Measurements from ENCODE around the gene DMBX1. TPM values are rescaled to one million over a fixed set of nuclear protein-coding genes. Genes with fewer than 3 reads are reported as not detected.

The DMBX1 gene
- total RNA-seq, 2 experiments from 2014 or later = 0.15 TPM; not detected in 1

DNA sequence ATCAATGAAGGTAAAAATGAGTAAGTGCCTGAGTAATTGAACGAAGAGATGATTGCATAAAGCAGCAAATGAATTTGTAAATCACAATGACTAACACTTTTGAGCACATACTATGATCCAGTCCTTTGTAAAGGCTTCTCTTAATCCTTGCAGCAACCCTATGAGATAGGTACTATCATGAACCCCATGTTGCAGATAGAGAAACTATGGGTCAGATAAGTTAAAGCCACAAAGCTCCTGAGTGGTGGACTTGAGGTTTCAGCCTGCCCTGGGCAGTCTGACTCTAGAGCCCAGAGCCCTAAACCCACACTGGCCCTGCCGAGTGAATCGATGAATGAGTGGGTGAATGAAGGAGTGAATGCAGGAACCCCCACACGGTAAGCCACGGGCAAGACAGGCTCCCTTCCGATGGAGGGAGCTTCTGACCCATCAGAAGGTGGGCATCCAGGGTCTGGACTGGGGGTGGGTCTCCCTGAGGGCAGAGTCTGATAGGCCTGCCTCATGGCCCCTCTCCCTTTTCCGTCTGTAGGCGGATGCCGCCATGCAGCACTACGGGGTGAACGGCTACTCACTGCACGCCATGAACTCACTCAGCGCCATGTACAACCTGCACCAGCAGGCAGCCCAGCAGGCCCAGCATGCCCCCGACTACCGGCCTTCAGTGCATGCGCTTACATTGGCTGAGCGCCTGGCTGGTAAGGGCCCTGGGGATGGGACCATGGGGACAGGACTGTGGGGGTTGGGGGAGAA lies 17.0 kb downstream of the DMBX1 start:
- CTCF ChIA-PET = interaction anchor here (1.3 kb wide), 1 partner anchor 19 kb away, joined by 4 read pairs; no protein-coding TSS in a partner anchor
- Mint-ChIP-seq H3K4me3 (no peak overlapping the region), H3K27me3 (peaks cover 21% of the 10 kb centered on the region), H3K36me3 (no peaks in the 10 kb centered on the region), H3K4me1 (no peaks in the 10 kb centered on the region), H3K27ac (no peak overlapping the region), H3K9me3 (ENCODE audit: low read depth) (no peaks in the 10 kb centered on the region)
- ATAC-seq = no peak
- no peak for DNase-seq

DNA sequence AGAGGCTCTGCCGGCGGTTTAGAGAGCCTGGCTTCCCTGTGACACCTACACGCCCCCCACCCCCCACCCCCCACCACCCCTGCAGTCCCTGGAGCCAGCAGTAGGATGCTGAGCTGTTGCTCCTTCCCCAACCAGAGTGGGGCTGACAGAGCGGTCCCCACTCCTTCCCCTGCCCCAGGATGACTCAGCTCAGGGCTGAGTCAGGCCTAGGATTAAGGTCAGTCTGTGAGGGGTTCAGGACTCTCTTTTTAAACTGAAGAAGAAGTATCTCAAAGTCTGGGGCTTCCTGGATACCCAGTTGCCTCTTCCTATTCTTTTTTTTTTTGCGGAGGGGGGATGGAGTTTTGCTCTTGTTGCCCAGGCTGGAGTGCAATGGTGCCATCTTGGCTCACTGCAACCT lies 19.1 kb downstream of the DMBX1 start:
- no peaks in the 10 kb centered on the region for H3K36me3 Mint-ChIP-seq
- no peaks in the 10 kb centered on the region for H3K9me3 Mint-ChIP-seq (ENCODE audit: low read depth)
- H3K27ac Mint-ChIP-seq = no peak overlapping the region
- H3K27me3 Mint-ChIP-seq = peaks cover 10% of the 10 kb centered on the region
- DNase-seq (no peak), ATAC-seq (no peak)
- H3K4me3 Mint-ChIP-seq = no peak overlapping the region
- peaks cover 8% of the 10 kb centered on the region for H3K4me1 Mint-ChIP-seq
- CTCF ChIA-PET = no interaction called here

DNA sequence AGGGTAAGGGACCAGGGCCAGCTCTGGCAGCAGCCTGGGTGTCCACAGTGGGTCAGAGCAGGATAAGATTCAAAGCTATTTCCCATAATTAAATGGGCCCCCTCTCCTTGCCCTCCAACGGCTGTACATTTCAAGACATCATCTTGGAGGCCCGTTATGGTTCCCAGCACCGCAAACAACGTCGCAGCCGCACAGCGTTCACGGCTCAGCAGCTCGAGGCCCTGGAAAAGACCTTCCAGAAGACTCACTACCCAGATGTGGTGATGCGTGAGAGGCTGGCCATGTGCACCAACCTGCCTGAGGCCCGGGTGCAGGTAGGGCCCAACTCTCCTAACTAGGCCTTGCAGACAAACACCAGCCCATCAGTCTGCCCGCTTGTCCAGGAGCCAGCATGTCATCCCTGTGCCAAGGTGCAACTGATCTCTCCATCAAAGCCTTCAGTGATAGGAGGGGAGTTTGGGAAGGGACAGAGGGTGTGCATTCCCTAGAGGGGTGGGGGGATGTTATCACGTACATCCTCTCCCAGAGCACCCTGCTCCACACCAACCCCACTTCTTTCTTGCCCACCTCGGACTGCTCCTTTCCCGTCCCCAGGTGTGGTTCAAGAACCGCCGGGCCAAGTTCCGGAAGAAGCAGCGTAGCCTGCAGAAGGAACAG lies 20.8 kb downstream of the DMBX1 start:
- peaks cover 14% of the 10 kb centered on the region for H3K27me3 Mint-ChIP-seq
- CTCF ChIA-PET = interaction anchor here (1.2 kb wide), 1 partner anchor 33 kb away, joined by 3 read pairs; no protein-coding TSS in a partner anchor
- no peak overlapping the region for H3K27ac Mint-ChIP-seq

DNA sequence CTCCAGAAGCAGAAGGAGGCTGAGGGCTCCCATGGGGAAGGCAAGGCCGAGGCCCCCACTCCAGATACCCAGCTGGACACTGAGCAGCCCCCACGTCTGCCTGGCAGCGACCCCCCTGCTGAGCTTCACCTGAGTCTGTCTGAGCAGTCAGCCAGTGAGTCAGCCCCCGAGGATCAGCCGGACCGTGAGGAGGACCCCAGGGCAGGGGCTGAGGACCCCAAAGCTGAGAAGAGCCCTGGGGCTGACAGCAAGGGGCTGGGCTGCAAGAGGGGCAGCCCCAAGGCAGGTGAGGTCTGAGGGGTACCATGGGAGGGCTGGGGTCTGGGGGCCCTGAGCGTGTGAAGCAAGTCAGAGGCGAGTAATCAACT lies 21.3 kb downstream of the DMBX1 start:
- Mint-ChIP-seq H3K4me3 (no peak overlapping the region), H3K9me3 (ENCODE audit: low read depth) (no peaks in the 10 kb centered on the region), H3K27ac (no peak overlapping the region), H3K36me3 (no peaks in the 10 kb centered on the region), H3K4me1 (peaks cover 8% of the 10 kb centered on the region), H3K27me3 (peaks cover 17% of the 10 kb centered on the region)
- no peak for DNase-seq
- ATAC-seq = no peak
- CTCF ChIA-PET = interaction anchor here (1.2 kb wide), 1 partner anchor 33 kb away, joined by 3 read pairs; no protein-coding TSS in a partner anchor

More for the DNA sequence above, 20.8 kb downstream of the DMBX1 start:
- peaks cover 8% of the 10 kb centered on the region for H3K4me1 Mint-ChIP-seq
- no peaks in the 10 kb centered on the region for H3K9me3 Mint-ChIP-seq (ENCODE audit: low read depth)
- H3K4me3 Mint-ChIP-seq = no peak overlapping the region
- ATAC-seq (no peak), DNase-seq (no peak)
- no peaks in the 10 kb centered on the region for H3K36me3 Mint-ChIP-seq

DNA sequence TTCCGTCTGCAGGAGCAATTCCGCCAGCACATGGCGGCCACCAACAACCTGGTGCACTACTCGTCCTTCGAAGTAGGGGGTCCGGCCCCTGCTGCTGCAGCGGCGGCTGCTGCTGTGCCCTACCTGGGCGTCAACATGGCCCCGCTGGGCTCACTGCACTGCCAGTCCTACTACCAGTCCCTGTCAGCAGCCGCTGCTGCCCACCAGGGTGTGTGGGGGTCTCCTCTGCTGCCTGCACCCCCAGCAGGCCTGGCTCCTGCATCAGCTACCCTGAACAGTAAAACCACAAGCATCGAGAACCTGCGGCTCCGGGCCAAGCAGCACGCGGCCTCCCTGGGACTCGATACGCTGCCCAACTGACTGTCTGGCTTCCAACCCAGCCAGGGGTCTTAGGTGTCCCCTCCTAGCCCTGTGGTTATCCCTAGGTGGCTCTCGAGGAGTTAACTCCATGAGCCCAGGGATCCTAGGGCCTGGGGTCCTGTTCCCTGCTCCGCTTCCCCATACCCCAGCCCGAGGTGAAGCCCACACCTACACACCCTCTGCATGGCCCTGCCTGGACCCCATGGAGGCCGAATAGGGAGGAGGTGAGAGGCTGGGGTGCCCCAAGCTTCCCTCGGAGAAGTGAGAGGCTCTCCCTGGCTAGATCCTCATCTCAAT lies 22.6 kb downstream of the DMBX1 start:
- Mint-ChIP-seq H3K27me3 (peaks cover 29% of the 10 kb centered on the region), H3K9me3 (ENCODE audit: low read depth) (no peaks in the 10 kb centered on the region), H3K4me3 (no peak overlapping the region), H3K36me3 (no peaks in the 10 kb centered on the region), H3K27ac (no peak overlapping the region), H3K4me1 (peaks cover 8% of the 10 kb centered on the region)
- CTCF ChIA-PET = no interaction called here
- DNase-seq (no peak), ATAC-seq (no peak)

DNA sequence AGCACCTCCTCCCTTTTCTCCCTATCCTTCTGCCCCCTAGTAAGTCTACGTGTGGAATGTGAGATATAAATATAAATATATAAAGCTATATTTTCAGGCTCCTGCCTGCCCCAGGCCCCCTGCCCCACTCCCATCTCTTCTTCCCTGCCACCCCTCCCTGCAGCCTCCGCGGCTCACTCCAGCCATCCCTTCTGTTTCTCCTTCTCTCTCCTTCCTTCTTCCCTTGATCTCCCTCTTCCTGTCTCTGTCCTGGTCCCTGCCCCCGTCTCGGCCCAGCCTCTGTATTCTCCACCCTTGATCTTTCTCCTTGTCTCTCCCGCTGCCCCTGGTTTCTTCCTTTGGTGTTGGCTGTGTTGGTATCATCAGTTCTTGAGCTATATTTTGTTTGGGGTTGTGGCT lies 23.2 kb downstream of the DMBX1 start:
- CTCF ChIA-PET = interaction anchor here (0.9 to 1.2 kb wide), 2 partner anchors 15 to 60 kb away, joined by 3 read pairs; no protein-coding TSS in a partner anchor
- DNase-seq = no peak
- Mint-ChIP-seq H3K36me3 (no peaks in the 10 kb centered on the region), H3K27me3 (peaks cover 35% of the 10 kb centered on the region), H3K9me3 (ENCODE audit: low read depth) (no peaks in the 10 kb centered on the region), H3K27ac (no peak overlapping the region), H3K4me1 (peaks cover 8% of the 10 kb centered on the region), H3K4me3 (no peak overlapping the region)
- no peak for ATAC-seq

DNA sequence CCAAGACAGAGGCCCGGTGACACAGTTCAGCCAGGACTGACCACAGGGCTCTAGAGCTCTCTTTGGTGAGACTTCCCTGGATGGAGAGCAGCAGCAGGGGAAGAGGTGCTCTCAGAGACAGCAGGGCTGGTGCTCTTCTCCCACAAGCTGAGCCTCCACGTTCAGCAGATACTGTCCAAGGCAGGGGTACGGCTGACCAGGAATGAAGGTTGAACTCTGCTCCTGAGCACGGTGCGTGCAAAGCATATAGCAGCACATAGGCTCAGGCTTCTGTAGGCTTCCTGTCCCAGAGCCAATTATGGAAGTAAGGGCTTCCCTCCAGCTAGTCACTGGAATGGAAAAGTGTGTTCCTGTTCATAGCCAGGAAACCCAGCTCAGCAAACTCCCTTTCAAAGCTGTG lies 23.9 kb downstream of the DMBX1 start:
- Mint-ChIP-seq H3K36me3 (no peaks in the 10 kb centered on the region), H3K27ac (no peak overlapping the region), H3K9me3 (ENCODE audit: low read depth) (no peaks in the 10 kb centered on the region), H3K27me3 (peaks cover 42% of the 10 kb centered on the region), H3K4me3 (no peak overlapping the region), H3K4me1 (peaks cover 8% of the 10 kb centered on the region)
- DNase-seq = no peak
- ATAC-seq = no peak
- CTCF ChIA-PET = interaction anchor here (0.9 to 1.2 kb wide), 2 partner anchors 14 to 61 kb away, joined by 3 read pairs; no protein-coding TSS in a partner anchor

DNA sequence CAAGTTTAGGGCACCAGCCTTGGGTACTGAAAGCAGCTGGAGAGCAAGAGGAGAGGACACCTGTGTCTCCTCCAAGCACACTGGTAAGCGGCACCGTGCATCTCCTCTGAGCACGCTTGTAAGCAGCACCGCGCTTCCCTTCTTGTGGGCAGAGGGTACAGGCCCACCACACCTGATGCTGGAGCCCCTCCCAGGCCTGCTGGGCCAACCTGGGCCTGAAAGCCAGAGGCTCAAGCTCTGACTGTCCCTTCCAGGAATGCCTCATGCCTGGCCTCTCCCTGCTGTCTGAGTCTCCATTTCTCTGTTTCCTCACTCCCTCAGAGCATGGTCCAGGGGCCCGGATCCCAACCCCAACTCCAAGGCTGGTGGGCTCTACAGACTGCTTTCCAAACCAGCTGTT lies 25.9 kb downstream of the DMBX1 start:
- H3K27ac Mint-ChIP-seq = no peak overlapping the region
- CTCF ChIA-PET = interaction anchor here (1.3 to 2.8 kb wide), 2 partner anchors 11 to 70 kb away, joined by 6 to 12 read pairs; no protein-coding TSS in a partner anchor
- H3K9me3 Mint-ChIP-seq (ENCODE audit: low read depth) = no peaks in the 10 kb centered on the region
- no peak overlapping the region for H3K4me3 Mint-ChIP-seq
- DNase-seq = no peak
- no peaks in the 10 kb centered on the region for H3K36me3 Mint-ChIP-seq
- H3K27me3 Mint-ChIP-seq = peaks cover 43% of the 10 kb centered on the region
- ATAC-seq = no peak
- peaks cover 8% of the 10 kb centered on the region for H3K4me1 Mint-ChIP-seq

DNA sequence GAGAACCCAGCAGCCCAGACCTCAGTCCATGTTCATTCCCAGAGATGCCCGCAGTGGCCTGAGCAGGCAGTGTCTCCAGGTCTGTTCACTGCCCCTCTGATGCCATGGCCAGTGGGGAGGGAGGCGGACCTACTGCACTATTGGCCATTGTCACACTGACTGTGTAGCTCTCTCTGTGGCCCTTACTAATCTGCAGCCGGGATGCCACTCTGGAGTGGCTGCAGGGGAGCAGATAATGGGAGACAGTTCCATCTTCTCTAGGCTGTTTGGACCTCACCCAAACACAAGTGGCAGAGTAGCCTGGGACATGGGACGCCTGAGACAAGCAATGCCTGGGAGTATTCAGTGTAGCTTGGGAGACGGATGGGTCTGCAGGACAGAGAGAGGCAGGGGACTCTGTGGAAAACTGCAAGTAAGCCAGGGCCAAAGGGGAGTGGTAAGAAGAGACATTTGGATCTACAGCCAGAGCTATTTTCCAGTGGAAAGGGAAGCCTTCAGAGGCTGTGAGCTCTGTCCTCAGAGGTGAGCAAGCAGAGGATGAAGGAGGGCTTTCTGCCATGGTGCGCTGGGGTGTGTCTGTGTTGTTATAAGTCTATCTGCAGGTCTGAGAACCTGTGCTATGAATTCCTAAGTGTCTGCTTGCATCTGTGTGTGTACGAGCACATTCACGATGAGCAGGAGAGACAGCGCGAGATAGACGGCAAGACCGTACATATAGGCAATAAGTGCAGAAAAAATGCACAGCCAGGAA lies 26.7 kb downstream of the DMBX1 start:
- H3K27ac Mint-ChIP-seq = no peak overlapping the region
- CTCF ChIA-PET = interaction anchor here (1.3 to 2.8 kb wide), 2 partner anchors 11 to 71 kb away, joined by 6 to 12 read pairs; no protein-coding TSS in a partner anchor
- H3K4me3 Mint-ChIP-seq = no peak overlapping the region
- H3K9me3 Mint-ChIP-seq (ENCODE audit: low read depth) = no peaks in the 10 kb centered on the region
- no peaks in the 10 kb centered on the region for H3K36me3 Mint-ChIP-seq
- ATAC-seq (no peak), DNase-seq (no peak)
- peaks cover 43% of the 10 kb centered on the region for H3K27me3 Mint-ChIP-seq
- H3K4me1 Mint-ChIP-seq = peaks cover 13% of the 10 kb centered on the region

DNA sequence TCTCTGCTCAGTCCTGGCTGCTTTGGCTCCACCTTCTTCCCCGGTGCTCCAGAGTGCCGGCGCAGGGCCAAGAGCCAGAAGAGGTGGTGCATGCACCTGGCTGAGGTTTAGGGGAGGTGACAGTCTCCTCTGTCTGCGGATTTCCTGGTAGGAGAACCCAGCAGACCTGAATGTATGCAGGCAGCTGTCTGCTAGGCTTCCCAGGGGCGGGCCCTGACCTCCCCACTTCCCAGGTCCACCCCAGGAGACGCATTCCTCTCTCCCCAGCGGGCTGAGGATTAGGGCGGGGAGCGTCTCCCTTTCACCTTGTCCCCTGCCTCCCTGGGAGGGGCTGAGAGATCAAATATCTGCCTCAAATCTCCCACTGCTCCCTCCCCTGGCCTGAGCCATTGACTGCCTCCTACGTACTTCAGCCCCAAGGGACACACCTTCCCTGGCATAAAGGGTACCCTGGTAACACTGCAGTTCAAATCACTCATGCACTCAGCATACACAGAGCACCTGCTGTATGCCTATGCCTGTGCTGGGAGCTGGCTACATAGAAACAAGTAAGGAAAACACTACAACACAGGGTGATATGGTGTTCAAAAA lies 27.5 kb downstream of the DMBX1 start:
- no peaks in the 10 kb centered on the region for H3K36me3 Mint-ChIP-seq
- no peak overlapping the region for H3K4me3 Mint-ChIP-seq
- no peak for DNase-seq
- no peak for ATAC-seq
- H3K27ac Mint-ChIP-seq = no peak overlapping the region
- H3K9me3 Mint-ChIP-seq (ENCODE audit: low read depth) = no peaks in the 10 kb centered on the region
- peaks cover 43% of the 10 kb centered on the region for H3K27me3 Mint-ChIP-seq
- CTCF ChIA-PET = interaction anchor here (1.0 to 2.8 kb wide), 2 partner anchors 10 to 39 kb away, joined by 3 to 12 read pairs; no protein-coding TSS in a partner anchor
- H3K4me1 Mint-ChIP-seq = peaks cover 19% of the 10 kb centered on the region

DNA sequence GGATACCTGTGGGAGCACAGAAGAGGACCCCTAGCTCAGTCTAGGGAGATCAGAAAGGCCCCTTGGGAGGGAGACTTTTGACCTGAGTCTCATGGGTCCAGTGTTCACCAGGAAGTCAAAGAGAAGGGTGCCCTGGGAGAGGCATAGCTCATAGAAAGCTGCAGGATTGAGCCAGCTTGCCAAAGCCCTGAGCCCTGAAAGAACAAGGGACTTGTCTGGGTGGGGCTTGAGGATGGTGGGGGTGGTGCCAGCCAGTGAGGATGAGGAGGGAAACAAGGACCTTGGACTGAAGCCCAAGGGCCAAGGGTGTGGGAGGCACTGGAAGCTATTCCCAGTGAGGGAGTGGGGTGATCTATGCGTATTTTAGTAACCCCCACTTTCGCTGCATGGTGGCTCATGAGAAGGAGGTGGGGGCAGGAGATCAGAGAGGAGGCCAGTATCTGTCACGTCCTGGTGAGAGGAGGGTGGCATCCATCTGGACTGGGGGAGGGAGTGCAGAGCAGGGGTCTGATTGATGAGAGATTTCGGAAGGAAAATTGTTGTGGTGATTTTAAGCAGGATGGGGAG lies 28.4 kb downstream of the DMBX1 start:
- peaks cover 41% of the 10 kb centered on the region for H3K27me3 Mint-ChIP-seq
- no peak for DNase-seq
- no peak overlapping the region for H3K27ac Mint-ChIP-seq
- H3K36me3 Mint-ChIP-seq = no peaks in the 10 kb centered on the region
- ATAC-seq = no peak
- H3K9me3 Mint-ChIP-seq (ENCODE audit: low read depth) = no peaks in the 10 kb centered on the region
- no peak overlapping the region for H3K4me3 Mint-ChIP-seq
- CTCF ChIA-PET = interaction anchor here (1.0 to 2.8 kb wide), 4 partner anchors 9 to 71 kb away, joined by 3 to 12 read pairs (median 4); no protein-coding TSS in a partner anchor
- peaks cover 25% of the 10 kb centered on the region for H3K4me1 Mint-ChIP-seq

DNA sequence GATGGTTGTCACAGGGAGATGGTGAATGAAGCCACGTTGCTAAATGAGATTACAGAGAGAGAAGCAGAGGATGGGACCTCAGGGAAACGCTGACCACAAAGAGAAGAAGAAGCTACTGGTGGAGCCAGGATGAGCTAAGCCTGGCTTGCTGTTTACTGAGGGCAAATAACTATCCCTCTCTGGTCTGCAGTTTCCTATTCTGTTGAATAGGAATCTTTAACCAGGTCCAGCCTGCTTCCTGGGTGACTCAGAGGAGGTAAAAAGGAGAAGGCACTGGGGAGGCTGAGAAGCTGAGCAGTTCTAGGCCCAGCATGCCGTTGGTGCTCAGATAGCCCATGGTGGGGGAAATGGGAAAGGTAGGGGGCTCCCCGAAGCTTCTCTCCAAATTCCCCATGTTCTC lies 29.6 kb downstream of the DMBX1 start:
- no peak overlapping the region for H3K27ac Mint-ChIP-seq
- H3K27me3 Mint-ChIP-seq = peaks cover 35% of the 10 kb centered on the region
- H3K36me3 Mint-ChIP-seq = no peaks in the 10 kb centered on the region
- ATAC-seq (no peak), DNase-seq (no peak)
- no peak overlapping the region for H3K4me3 Mint-ChIP-seq
- CTCF ChIA-PET = interaction anchor here (1.1 to 2.8 kb wide), 4 partner anchors 10 to 72 kb away, joined by 3 to 11 read pairs (median 4); no protein-coding TSS in a partner anchor
- peaks cover 20% of the 10 kb centered on the region for H3K4me1 Mint-ChIP-seq
- H3K9me3 Mint-ChIP-seq (ENCODE audit: low read depth) = no peaks in the 10 kb centered on the region
